Ovary (tissue), 3 donors: ENCODE measurements around the gene COMP.

Experiments
- EP300 ChIP-seq: sonication (generic); formaldehyde crosslinking; IDR thresholded peaks from one replicate; pipeline ENCODE4 v1.6.1; 2017; ENCODE audit warnings: antibody characterized with exemption
- TF ChIP-seq, protein P1 (sequence below), 3 donors: fragments of 450-650 bp in 2 of 3; fragments of 200-600 bp in 1 of 3; IDR thresholded peaks; one replicate each; pipeline versions ENCODE4 v1.5.1 to v1.8.0; 2016 to 2022; ENCODE audit warnings: antibody characterized with exemption in 3 of 3, mild to moderate bottlenecking in 1 of 3
- donor health status: DM: no; HTN: no; CAD: no.

DNA sequence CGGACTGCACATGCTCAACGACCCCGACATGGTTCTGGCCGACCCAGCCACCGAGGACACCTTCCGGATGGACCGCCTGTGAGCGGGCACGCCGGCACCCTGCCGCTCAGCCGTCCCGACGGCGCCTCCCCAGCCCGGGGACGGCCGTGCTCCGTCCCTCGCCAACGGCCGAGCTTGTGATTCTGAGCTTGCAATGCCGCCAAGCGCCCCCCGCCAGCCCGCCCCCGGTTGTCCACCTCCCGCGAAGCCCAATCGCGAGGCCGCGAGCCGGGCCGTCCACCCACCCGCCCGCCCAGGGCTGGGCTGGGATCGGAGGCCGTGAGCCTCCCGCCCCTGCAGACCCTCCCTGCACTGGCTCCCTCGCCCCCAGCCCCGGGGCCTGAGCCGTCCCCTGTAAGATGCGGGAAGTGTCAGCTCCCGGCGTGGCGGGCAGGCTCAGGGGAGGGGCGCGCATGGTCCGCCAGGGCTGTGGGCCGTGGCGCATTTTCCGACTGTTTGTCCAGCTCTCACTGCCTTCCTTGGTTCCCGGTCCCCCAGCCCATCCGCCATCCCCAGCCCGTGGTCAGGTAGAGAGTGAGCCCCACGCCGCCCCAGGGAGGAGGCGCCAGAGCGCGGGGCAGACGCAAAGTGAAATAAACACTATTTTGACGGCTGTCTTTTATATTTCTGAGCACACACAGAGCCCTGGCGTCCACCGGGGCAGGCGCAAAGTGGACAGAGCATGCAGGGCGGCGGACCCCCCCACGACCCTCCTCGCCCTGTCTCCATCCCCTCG is 13.6 kb downstream of the COMP start:
- TF ChIP-seq, protein P1, sequence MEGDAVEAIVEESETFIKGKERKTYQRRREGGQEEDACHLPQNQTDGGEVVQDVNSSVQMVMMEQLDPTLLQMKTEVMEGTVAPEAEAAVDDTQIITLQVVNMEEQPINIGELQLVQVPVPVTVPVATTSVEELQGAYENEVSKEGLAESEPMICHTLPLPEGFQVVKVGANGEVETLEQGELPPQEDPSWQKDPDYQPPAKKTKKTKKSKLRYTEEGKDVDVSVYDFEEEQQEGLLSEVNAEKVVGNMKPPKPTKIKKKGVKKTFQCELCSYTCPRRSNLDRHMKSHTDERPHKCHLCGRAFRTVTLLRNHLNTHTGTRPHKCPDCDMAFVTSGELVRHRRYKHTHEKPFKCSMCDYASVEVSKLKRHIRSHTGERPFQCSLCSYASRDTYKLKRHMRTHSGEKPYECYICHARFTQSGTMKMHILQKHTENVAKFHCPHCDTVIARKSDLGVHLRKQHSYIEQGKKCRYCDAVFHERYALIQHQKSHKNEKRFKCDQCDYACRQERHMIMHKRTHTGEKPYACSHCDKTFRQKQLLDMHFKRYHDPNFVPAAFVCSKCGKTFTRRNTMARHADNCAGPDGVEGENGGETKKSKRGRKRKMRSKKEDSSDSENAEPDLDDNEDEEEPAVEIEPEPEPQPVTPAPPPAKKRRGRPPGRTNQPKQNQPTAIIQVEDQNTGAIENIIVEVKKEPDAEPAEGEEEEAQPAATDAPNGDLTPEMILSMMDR (IDR thresholded peaks at IDR 0.05), result no peak
- no peak for TF ChIP-seq EP300
